B cell (primary cell): ENCODE results near the gene PEPD. TPM values are rescaled to one million over a fixed set of nuclear protein-coding genes. Genes with fewer than 3 reads are reported as not detected.

Experiments used
- ATAC-seq: fragments of 200-7000 bp; cut with Tn5 transposase; one replicate; pipeline ENCODE4 v1.10.0; 2021; ENCODE audit warnings: low read depth, mild to moderate bottlenecking, moderate number of reproducible peaks, moderate library complexity
- CTCF ChIA-PET: fragments of 350-600 bp; sonication (Branson Sonifier 250); formaldehyde crosslinking; loops from one replicate; lab custom pipeline; 2021; ENCODE audit warnings: antibody characterized with exemption, inconsistent platforms; lab: Charles Lee
- POLR2A ChIA-PET: fragments of 350-600 bp; sonication (Branson Sonifier 250); formaldehyde crosslinking; loops from one replicate; lab custom pipeline; 2021; ENCODE audit warnings: antibody characterized with exemption; lab: Charles Lee
- DNase-seq: peaks from one replicate; pipeline ENCODE4 v3.0.0; 2013
- H2AFZ ChIP-seq: 2 replicates; pipeline ENCODE4 v1.6.1; 2012; ENCODE audit warnings: mild to moderate bottlenecking, low read depth, low read length; ENCODE audit not compliant: insufficient read depth, poor library complexity, severe bottlenecking
- H3K27ac ChIP-seq, 2 donors: 1 replicate in 1 of 2; 2 replicates in 1 of 2; pipeline ENCODE4 v1.5.1; 2012 to 2013; ENCODE audit warnings: low read length in 2 of 2, mild to moderate bottlenecking in 2 of 2, moderate library complexity in 1 of 2
- H3K27me3 ChIP-seq, 4 experiments: fragments of 200-600 bp in 1 of 4; sonication (generic) in 1 of 4; replicated peaks in 1 of 4; 1 replicate in 2 of 4; 2 replicates in 2 of 4; pipeline versions ENCODE4 v1.6.1 to v1.7.0; 2013 to 2016; ENCODE audit warnings: low read length in 3 of 4, mild to moderate bottlenecking in 2 of 4, mixed read lengths in 1 of 4, moderate library complexity in 1 of 4; ENCODE audit not compliant: insufficient read depth in 4 of 4, control insufficient read depth in 3 of 4; ENCODE audit errors: control extremely low read depth in 1 of 4
- H3K36me3 ChIP-seq, 2 experiments: replicated peaks in 1 of 2; 1 replicate in 1 of 2; 2 replicates in 1 of 2; pipeline versions ENCODE4 v1.6.1 to v1.7.1; 2013; ENCODE audit warnings: low read length in 1 of 2; ENCODE audit not compliant: insufficient read depth in 2 of 2, control insufficient read depth in 1 of 2; ENCODE audit errors: control extremely low read depth in 1 of 2, extremely low read depth in 1 of 2
- H3K4me1 ChIP-seq, 2 donors: fragments of 200-600 bp in 1 of 2; sonication (generic) in 1 of 2; 1 replicate in 1 of 2; 2 replicates in 1 of 2; pipeline versions ENCODE4 v1.5.1 to v1.6.1; 2013 to 2017; ENCODE audit warnings: low read length in 2 of 2; ENCODE audit not compliant: control insufficient read depth in 2 of 2, insufficient read depth in 2 of 2
- H3K4me2 ChIP-seq: replicated peaks from 2 replicates; pipeline ENCODE3; 2012; ENCODE audit warnings: mild to moderate bottlenecking, low read depth, low read length; ENCODE audit not compliant: poor library complexity, severe bottlenecking
- H3K4me3 ChIP-seq, 5 experiments: fragments of 200-600 bp in 1 of 5; sonication (generic) in 1 of 5; 1 replicate in 3 of 5; 2 replicates in 2 of 5; pipeline versions ENCODE4 v1.5.1 to v1.7.0; 2011 to 2016; ENCODE audit warnings: low read length in 4 of 5, mild to moderate bottlenecking in 4 of 5, low read depth in 2 of 5, control low read depth in 1 of 5, moderate library complexity in 1 of 5; ENCODE audit not compliant: insufficient read depth in 1 of 5; ENCODE audit errors: control extremely low read depth in 1 of 5, extremely low read depth in 1 of 5
- H3K79me2 ChIP-seq: fragments of 200-600 bp; sonication (generic); one replicate; pipeline ENCODE4 v1.6.0; 2016; ENCODE audit warnings: low read length; ENCODE audit not compliant: control insufficient read depth, insufficient read depth
- H3K9ac ChIP-seq: fragments of 200-600 bp; sonication (generic); 2 replicates; pipeline ENCODE4 v1.6.1; 2017; ENCODE audit warnings: mild to moderate bottlenecking, low read length, moderate library complexity
- H3K9me3 ChIP-seq, 3 donors: one replicate each; pipeline versions ENCODE4 v1.6.1 to v1.7.1; 2013; ENCODE audit warnings: low read length in 2 of 3; ENCODE audit not compliant: control insufficient read depth in 2 of 3, insufficient read depth in 1 of 3; ENCODE audit errors: control extremely low read depth in 1 of 3
- H4K20me1 ChIP-seq: 2 replicates; pipeline ENCODE4 v1.6.0; 2012; ENCODE audit warnings: mild to moderate bottlenecking, low read length; ENCODE audit not compliant: insufficient read depth, control insufficient read depth, poor library complexity, severe bottlenecking
- H3K27ac Mint-ChIP-seq: one replicate; pipeline ENCODE4 v1.8.0; 2021; ENCODE audit warnings: mixed read lengths
- H3K27me3 Mint-ChIP-seq: one replicate; pipeline ENCODE4 v1.8.0; 2021; ENCODE audit warnings: mixed read lengths
- H3K4me1 Mint-ChIP-seq: one replicate; pipeline ENCODE4 v1.8.0; 2021; ENCODE audit warnings: mixed read lengths
- H3K4me3 Mint-ChIP-seq: one replicate; pipeline ENCODE4 v1.8.0; 2021; ENCODE audit warnings: mixed read lengths
- H3K9me3 Mint-ChIP-seq: one replicate; pipeline ENCODE4 v1.8.0; 2022; ENCODE audit warnings: mixed read lengths; ENCODE audit not compliant: insufficient read depth
- EZH2 ChIP-seq: IDR thresholded peaks from 2 replicates; pipeline ENCODE4 v1.6.1; 2012; ENCODE audit warnings: borderline replicate concordance, low read depth, mild to moderate bottlenecking, moderate library complexity, low read length; ENCODE audit not compliant: insufficient read depth, poor library complexity, severe bottlenecking
- WGBS: methylation state at CpG from one replicate; pipeline ENCODE4 v1.1.5; 2013; ENCODE audit warnings: missing lambda C conversion rate; ENCODE audit not compliant: insufficient coverage; 5-methylcytosine and 5-hydroxymethylcytosine counted together
- intact Hi-C: fragments of 100-400 bp; cut with micrococcal nuclease; formaldehyde crosslinking; loops from one replicate; pipeline ENCODE4 v1.10.0; 2022
- polyA plus RNA-seq: library from polyadenylated mRNA; depleted of rRNA; stranded (reverse); fragments of >200 nt; gene quantifications from 2 replicates; pipeline ENCODE4 v1.2.3, GENCODE V29; 2012
- total RNA-seq, 2 donors: library from RNA; stranded (reverse); fragments of 120-200 nt in 1 of 2; gene quantifications; 1 replicate in 1 of 2; 2 replicates in 1 of 2; pipeline versions ENCODE4 v1.2.3 to v1.2.4, GENCODE V29; 2013 to 2022
- TF ChIP-seq, protein P1 (sequence below): fragments of 200-600 bp; IDR thresholded peaks from one replicate; pipeline ENCODE4 v1.8.0; 2022; ENCODE audit warnings: antibody characterized with exemption, mild to moderate bottlenecking

Gene PEPD
- total and polyA plus RNA-seq, 2 donors (not counting 1 experiment from before 2014, with no cell fraction given): 36.4 to 42.7 TPM

DNA sequence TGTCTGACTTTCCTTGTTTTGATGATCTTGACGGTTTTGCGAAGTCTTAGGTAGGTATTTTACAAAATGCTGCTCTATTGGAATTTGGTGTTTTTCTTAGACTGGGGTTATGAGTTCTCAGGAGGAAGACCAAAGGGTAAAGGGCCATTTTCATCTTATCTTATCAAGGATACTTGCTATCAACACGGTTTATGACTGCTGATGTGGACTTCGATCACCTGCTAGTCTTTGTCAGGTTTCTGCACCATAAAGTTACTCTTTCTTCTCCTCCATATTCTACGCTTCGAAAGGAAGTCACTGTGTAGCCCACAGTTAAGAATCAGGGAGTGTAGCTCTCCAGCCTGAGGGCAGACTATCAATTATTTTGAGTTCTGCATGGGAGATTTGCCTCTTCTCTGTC is 155.5 kb downstream of the PEPD start:
- TF ChIP-seq EZH2: no peak
- TF ChIP-seq, protein P1, sequence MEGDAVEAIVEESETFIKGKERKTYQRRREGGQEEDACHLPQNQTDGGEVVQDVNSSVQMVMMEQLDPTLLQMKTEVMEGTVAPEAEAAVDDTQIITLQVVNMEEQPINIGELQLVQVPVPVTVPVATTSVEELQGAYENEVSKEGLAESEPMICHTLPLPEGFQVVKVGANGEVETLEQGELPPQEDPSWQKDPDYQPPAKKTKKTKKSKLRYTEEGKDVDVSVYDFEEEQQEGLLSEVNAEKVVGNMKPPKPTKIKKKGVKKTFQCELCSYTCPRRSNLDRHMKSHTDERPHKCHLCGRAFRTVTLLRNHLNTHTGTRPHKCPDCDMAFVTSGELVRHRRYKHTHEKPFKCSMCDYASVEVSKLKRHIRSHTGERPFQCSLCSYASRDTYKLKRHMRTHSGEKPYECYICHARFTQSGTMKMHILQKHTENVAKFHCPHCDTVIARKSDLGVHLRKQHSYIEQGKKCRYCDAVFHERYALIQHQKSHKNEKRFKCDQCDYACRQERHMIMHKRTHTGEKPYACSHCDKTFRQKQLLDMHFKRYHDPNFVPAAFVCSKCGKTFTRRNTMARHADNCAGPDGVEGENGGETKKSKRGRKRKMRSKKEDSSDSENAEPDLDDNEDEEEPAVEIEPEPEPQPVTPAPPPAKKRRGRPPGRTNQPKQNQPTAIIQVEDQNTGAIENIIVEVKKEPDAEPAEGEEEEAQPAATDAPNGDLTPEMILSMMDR: no peak
- H4K20me1 ChIP-seq: no peaks in the 10 kb centered on the region
- WGBS: 93% methylated on average over 2 of the region's 6 CpGs
- Mint-ChIP-seq H3K27me3 (peaks cover 23% of the 10 kb centered on the region), H3K9me3 (no peaks in the 10 kb centered on the region), H3K4me3 (no peak overlapping the region), H3K4me1 (no peaks in the 10 kb centered on the region), H3K27ac (no peak overlapping the region)
- H3K9ac ChIP-seq: no peak overlapping the region
- no peak overlapping the region for H3K4me2 ChIP-seq
- ATAC-seq (no peak), DNase-seq (no peak)
- H3K36me3 ChIP-seq: no peaks in the 10 kb centered on the region
- H3K4me1 ChIP-seq: no peaks in the 10 kb centered on the region
- POLR2A ChIA-PET: no interaction called here
- H3K27me3 ChIP-seq: peaks cover 0 to 12% (median 4%) of the 10 kb centered on the region in 4 experiments
- intact Hi-C loops: no loop called here
- H3K27ac ChIP-seq: no peak overlapping the region
- H2AFZ ChIP-seq: no peak overlapping the region
- H3K79me2 ChIP-seq: no peaks in the 10 kb centered on the region
- no peaks in the 10 kb centered on the region for H3K9me3 ChIP-seq
- CTCF ChIA-PET: no interaction called here
- H3K4me3 ChIP-seq: no peak overlapping the region

DNA sequence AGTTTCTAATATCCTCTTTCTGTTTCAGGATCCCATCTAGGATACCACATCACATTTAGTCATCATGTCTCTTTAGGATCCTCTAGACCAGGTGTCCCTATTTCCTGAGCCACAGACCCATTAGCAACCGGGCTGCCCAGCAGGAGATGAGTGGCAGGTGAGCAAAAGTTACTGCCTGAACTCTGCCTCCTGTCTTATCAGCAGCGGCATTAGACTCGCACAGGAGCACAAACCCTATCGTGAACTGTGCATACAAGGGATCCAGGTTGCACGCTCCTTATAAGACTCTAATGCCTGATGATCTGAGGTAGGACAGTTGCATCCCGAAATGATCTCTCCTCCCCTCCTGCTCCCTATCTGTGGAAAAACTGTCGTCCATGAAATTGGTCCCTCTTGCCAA is 155.9 kb downstream of the PEPD start:
- H3K4me1 Mint-ChIP-seq: no peaks in the 10 kb centered on the region
- H2AFZ ChIP-seq: no peak overlapping the region
- no peak for TF ChIP-seq EZH2
- no peaks in the 10 kb centered on the region for H4K20me1 ChIP-seq
- peaks cover 23% of the 10 kb centered on the region for H3K27me3 Mint-ChIP-seq
- POLR2A ChIA-PET: no interaction called here
- CTCF ChIA-PET: no interaction called here
- DNase-seq (no peak), ATAC-seq (no peak)
- peaks cover 0 to 13% (median 4%) of the 10 kb centered on the region in 4 experiments for H3K27me3 ChIP-seq
- H3K27ac Mint-ChIP-seq: no peak overlapping the region
- no peaks in the 10 kb centered on the region for H3K79me2 ChIP-seq
- no peak overlapping the region for H3K9ac ChIP-seq
- H3K9me3 Mint-ChIP-seq: no peaks in the 10 kb centered on the region
- 93% methylated on average over 7 of the region's 7 CpGs for WGBS
- no peaks in the 10 kb centered on the region for H3K36me3 ChIP-seq
- H3K27ac ChIP-seq: no peak overlapping the region
- H3K4me2 ChIP-seq: no peak overlapping the region
- H3K9me3 ChIP-seq: no peaks in the 10 kb centered on the region
- H3K4me3 Mint-ChIP-seq: no peak overlapping the region
- intact Hi-C loops: no loop called here
- no peak overlapping the region for H3K4me3 ChIP-seq
- no peaks in the 10 kb centered on the region for H3K4me1 ChIP-seq
